Ammon's horn (tissue), 1 donor: ENCODE results near the gene CHAD.

ENCODE experiments used
- DNase-seq: peaks from one replicate; pipeline ENCODE4 v3.0.0-alpha.2; 2016; ENCODE audit warnings: low spot score

The CHAD gene

GRCh38 chr17:50458701-50459676 lies 9.7 kb downstream of the CHAD start:
- no peak for DNase-seq

GRCh38 chr17:50458270-50458669 lies 10.4 kb downstream of the CHAD start:
- DNase-seq: no peak

GRCh38 chr17:50457621-50458020 lies 11.1 kb downstream of the CHAD start:
- no peak for DNase-seq

- DNase-seq: no peak
Observed at GRCh38 chr17:50453901-50454300, 14.8 kb downstream of the CHAD start.

- DNase-seq: no peak
Observed at GRCh38 chr17:50452630-50453300, 15.9 kb downstream of the CHAD start.

GRCh38 chr17:50451943-50452629 lies 16.6 kb downstream of the CHAD start:
- DNase-seq: no peak

GRCh38 chr17:50448643-50449042 lies 20.0 kb downstream of the CHAD start:
- DNase-seq: no peak

GRCh38 chr17:50447870-50448595 lies 20.6 kb downstream of the CHAD start:
- DNase-seq: no peak

GRCh38 chr17:50445730-50446325 lies 22.9 kb downstream of the CHAD start:
- no peak for DNase-seq

GRCh38 chr17:50444841-50445715 lies 23.6 kb downstream of the CHAD start:
- DNase-seq: no peak

- no peak for DNase-seq
Observed at GRCh38 chr17:50443505-50443974, 25.1 kb downstream of the CHAD start.

GRCh38 chr17:50440838-50441829 lies 27.5 kb downstream of the CHAD start:
- DNase-seq: no peak

- no peak for DNase-seq
Observed at GRCh38 chr17:50440172-50440837, 28.4 kb downstream of the CHAD start.

GRCh38 chr17:50439008-50439407 lies 29.7 kb downstream of the CHAD start:
- DNase-seq: no peak

GRCh38 chr17:50437409-50437808 lies 31.3 kb downstream of the CHAD start:
- DNase-seq: no peak

GRCh38 chr17:50432125-50432762 lies 36.4 kb downstream of the CHAD start:
- DNase-seq: no peak

- DNase-seq: no peak
Observed at GRCh38 chr17:50430821-50431618, 37.7 kb downstream of the CHAD start.
